ENCODE data around the gene KIF16B.
"Not testable (repeated sequence)": the region's sequence is repeated elsewhere in the genome, so short reads cannot be mapped to it uniquely, and the experiment has no call there.

The KIF16B gene

DNA sequence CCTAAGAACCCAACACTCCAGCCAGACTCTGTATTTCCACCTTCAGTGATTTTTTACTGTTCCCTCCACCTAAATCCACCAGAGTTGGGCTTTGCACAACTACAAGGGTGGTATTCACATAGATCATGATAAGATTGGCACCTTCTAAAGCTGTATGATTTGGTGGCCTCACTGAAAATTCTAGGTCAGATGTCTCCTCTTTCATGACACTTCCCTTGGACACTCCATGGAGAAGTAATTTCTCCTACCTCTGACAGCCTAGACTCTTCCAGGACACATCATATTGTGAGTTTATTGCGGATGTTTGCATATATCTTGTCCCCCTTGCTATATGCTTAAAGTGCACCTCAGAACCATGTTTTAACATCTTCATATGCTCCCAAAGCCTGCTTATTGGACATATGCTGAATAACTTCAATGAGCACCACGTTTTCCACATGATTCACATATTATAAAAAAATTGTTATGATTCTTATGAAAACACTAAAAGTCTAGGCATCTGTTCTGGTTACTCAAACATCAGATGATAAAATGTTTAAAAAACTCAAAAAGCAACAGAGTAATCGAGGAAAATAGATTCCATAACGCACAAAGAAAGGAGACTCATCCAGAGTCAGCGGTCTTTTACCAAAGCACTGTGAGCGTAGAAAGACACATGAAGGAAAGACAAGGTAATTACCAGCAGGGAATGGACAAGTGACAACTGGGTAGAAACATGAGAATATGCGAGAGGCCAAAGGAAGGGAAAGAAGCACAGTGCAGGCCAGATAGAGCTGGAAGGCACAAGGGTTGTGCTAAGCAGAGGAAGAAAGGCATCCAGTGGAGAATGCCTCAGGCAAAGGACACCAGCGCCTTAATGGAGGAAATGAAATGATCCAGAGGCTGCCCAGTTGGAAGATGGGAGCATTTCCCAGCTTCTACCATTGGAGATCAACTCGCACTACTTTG is 46.5 kb downstream of the KIF16B start:
- no peak overlapping the region for H3K4me3 ChIP-seq (ENCODE audit: low read depth, low read length)
- TF ChIP-seq, protein P1, sequence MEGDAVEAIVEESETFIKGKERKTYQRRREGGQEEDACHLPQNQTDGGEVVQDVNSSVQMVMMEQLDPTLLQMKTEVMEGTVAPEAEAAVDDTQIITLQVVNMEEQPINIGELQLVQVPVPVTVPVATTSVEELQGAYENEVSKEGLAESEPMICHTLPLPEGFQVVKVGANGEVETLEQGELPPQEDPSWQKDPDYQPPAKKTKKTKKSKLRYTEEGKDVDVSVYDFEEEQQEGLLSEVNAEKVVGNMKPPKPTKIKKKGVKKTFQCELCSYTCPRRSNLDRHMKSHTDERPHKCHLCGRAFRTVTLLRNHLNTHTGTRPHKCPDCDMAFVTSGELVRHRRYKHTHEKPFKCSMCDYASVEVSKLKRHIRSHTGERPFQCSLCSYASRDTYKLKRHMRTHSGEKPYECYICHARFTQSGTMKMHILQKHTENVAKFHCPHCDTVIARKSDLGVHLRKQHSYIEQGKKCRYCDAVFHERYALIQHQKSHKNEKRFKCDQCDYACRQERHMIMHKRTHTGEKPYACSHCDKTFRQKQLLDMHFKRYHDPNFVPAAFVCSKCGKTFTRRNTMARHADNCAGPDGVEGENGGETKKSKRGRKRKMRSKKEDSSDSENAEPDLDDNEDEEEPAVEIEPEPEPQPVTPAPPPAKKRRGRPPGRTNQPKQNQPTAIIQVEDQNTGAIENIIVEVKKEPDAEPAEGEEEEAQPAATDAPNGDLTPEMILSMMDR (IDR thresholded peaks at IDR 0.05; ENCODE audit: low read depth, low read length), result no peak
- no peaks in the 10 kb centered on the region for H3K9me3 ChIP-seq (ENCODE audit: severe bottlenecking)
- no peak for DNase-seq
- H3K27me3 ChIP-seq (ENCODE audit: insufficient read depth, low read depth, severe bottlenecking), result no peaks in the 10 kb centered on the region
- no peak overlapping the region for H3K27ac ChIP-seq
- H3K36me3 ChIP-seq, result no peaks in the 10 kb centered on the region

DNA sequence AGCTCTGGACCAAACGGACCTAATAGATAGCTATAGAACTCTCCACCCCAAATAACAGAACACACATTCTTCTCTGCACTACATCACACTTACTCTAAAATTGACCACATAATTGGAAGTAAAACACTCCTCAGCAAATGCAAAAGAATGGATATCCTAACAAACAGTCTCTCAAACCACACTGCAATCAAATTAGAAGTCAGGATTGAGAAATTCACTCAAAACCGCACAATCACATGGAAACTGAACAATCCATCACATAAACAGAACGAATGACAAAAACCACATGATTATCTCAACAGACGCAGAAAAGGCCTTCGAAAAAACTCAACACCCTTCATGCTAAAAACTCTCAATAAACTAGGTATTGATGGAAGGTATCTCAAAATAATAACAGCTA is 50.6 kb downstream of the KIF16B start:
- H3K27ac ChIP-seq; DNase-seq; H3K36me3 ChIP-seq; H3K4me3 ChIP-seq (ENCODE audit: low read depth, low read length); H3K9me3 ChIP-seq (ENCODE audit: severe bottlenecking); H3K27me3 ChIP-seq (ENCODE audit: insufficient read depth, low read depth, severe bottlenecking): not testable (repeated sequence)

DNA sequence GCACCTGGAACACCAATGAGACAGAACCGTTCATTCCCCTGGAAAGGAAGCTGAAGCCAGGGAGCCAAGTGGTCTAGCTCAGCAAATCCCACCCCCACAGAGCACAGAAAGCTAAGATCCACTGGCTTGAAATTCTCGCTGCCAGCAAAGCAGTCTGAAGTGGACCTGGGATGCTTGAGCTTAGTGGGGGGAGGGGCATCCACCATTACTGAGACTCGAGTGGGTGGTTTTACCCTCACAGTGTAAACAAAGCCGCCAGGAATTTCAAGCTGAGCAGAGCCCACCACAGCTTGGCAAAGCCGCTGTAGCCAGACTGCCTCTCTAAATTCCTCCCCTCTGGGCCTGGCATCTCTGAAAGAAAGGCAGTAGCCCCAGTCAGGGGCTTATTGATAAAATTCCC is 53.1 kb downstream of the KIF16B start:
- no peak overlapping the region for H3K4me3 ChIP-seq (ENCODE audit: low read depth, low read length)
- H3K9me3 ChIP-seq (ENCODE audit: severe bottlenecking), result no peaks in the 10 kb centered on the region
- H3K27me3 ChIP-seq (ENCODE audit: insufficient read depth, low read depth, severe bottlenecking), result no peaks in the 10 kb centered on the region
- H3K36me3 ChIP-seq, result no peaks in the 10 kb centered on the region
- TF ChIP-seq, protein P1 (IDR thresholded peaks at IDR 0.05; ENCODE audit: low read depth, low read length), result no peak
- DNase-seq, result no peak
- no peak overlapping the region for H3K27ac ChIP-seq

DNA sequence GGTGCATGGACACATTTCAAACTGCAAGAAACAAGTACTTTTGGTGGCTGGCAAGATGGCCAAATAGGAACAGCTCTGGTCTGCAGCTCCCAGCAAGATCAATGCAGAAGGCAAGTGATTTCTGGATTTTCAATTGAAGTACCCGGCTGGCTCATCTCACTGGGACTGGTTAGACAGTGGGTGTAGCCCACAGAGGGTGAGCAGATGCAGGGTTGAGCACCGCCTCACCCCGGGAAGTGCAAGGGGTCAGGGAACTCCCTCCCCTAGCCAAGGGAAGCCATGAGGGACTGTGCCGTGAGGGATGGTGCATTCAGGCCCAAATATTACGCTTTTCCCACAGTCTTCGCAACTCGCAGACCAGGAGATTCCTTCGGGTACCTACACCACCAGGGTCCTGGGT is 53.6 kb downstream of the KIF16B start:
- not testable (repeated sequence) for H3K27ac ChIP-seq; H3K36me3 ChIP-seq; DNase-seq; H3K9me3 ChIP-seq (ENCODE audit: severe bottlenecking); H3K27me3 ChIP-seq (ENCODE audit: insufficient read depth, low read depth, severe bottlenecking); H3K4me3 ChIP-seq (ENCODE audit: low read depth, low read length)

DNA sequence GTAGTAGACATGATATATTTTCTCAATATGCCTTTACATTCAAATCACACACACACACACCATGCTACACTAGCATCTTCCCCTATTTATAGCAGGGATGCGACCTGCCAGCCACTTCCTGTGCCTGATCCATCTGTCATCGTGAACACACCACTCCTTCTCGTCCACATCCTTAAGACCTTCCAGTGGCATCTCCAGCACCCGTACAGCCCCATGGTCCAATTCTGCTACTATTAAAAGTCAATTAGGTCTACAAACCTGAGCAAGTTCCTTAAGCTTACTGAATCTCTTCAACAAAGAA is 54.5 kb downstream of the KIF16B start:
- no peak overlapping the region for H3K27ac ChIP-seq
- no peak for DNase-seq
- H3K27me3 ChIP-seq (ENCODE audit: insufficient read depth, low read depth, severe bottlenecking), result no peaks in the 10 kb centered on the region
- H3K9me3 ChIP-seq (ENCODE audit: severe bottlenecking), result no peaks in the 10 kb centered on the region
- no peak overlapping the region for H3K4me3 ChIP-seq (ENCODE audit: low read depth, low read length)
- no peaks in the 10 kb centered on the region for H3K36me3 ChIP-seq
- TF ChIP-seq, protein P1 (IDR thresholded peaks at IDR 0.05; ENCODE audit: low read depth, low read length), result no peak

DNA sequence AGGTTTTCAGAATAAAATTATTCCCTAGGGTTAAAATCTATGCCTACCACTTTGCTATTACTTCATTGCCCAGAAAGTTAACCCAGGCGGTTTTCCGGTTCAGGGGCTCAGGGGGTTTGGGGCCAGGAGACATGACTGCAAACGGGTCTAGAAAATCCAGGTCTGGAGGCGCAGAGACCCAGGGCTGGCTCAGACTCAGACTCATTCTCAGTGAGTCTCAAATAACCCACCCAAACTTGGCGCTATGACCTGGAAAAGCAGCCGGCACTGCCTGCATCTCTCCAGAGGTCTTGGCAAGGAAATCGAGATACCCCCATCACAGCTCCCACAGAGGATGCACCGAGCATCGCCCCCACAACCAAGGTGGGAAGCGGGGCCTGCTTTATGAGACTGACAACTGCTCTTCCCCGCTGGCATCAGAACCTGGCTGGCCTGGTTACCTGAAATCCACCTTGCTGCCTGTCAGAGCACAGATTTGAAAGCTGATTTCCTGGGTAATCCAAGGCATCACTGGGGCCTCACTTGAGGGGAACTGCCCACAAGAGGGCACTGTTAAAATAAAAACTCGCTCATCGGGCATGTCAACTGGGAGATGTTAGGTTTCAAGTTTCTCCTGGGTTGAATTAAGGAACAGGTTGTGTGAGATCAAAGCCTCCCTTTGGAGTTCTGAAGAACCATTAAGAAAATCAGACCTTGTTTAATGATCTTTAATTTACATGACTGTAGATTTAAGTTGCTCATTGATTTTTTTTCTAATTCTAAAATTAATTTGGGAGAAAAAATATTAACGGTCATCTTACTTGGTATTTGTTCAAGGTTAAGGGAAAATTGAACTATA is 55.1 kb downstream of the KIF16B start:
- H3K36me3 ChIP-seq, result no peaks in the 10 kb centered on the region
- no peak overlapping the region for H3K4me3 ChIP-seq (ENCODE audit: low read depth, low read length)
- no peaks in the 10 kb centered on the region for H3K27me3 ChIP-seq (ENCODE audit: insufficient read depth, low read depth, severe bottlenecking)
- peak; percentile 60 for DNase-seq
- no peaks in the 10 kb centered on the region for H3K9me3 ChIP-seq (ENCODE audit: severe bottlenecking)
- TF ChIP-seq, protein P1 (IDR thresholded peaks at IDR 0.05; ENCODE audit: low read depth, low read length), result peak; percentile 57
- H3K27ac ChIP-seq, result no peak overlapping the region

Data from WERI-Rb-1 (cell line).